Suppressor macrophage (primary cell): Measurements from ENCODE around the gene MCM3AP.
A peak's percentile ranks its signal among the peaks of the same experiment; 100 is the strongest.
"Not testable (repeated sequence)": the region's sequence is repeated elsewhere in the genome, so short reads cannot be mapped to it uniquely, and the experiment has no call there.

Experiments used
- DNase-seq, 4 experiments: peaks; one replicate each; pipeline ENCODE4 v3.0.0-alpha.2; 2020 to 2022

Gene MCM3AP

DNA sequence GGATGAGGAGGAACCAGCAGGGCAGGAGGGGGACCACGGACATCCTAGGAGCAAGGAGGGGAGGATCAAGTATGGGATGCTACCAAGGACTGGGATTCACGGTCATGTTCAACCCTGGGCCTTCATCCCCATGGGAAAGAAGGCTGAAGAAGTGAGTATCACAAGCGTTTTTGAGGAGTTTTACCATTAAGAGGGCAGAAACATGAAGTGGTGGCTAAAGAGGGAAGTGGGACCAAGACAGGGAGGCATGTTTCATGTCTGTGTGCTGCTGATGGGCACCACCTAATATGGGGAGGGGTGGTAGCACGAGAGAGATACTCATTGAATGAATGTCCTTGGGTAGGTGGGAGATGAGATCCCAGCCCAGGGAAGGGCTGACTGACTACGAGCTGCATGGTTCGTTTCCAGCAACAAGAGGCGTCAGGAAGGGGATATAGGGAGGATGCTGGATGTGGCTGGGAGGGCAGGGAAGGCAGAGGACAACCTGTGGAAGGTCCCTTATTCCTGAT lies 45.5 kb downstream of the MCM3AP start:
- DNase-seq = no peak

DNA sequence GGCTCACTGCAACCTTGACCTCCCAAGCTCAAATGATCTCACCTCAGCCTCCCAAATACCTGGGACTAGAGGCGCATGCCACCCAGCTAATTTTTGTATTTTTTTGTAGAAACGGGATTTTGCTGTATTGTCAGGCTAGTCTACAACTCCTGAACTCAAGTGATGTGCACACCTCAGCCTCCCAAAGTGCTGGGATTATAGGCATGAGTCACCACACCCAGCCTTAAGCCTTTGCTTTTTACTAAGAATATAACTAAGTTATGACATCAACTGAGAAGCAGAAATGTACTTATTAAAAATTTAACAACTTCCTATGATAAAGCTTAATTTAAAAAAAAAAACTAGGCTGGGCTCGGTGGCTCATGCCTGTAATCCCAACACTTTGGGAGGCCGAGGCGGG lies 47.9 kb downstream of the MCM3AP start:
- DNase-seq = no peak

DNA sequence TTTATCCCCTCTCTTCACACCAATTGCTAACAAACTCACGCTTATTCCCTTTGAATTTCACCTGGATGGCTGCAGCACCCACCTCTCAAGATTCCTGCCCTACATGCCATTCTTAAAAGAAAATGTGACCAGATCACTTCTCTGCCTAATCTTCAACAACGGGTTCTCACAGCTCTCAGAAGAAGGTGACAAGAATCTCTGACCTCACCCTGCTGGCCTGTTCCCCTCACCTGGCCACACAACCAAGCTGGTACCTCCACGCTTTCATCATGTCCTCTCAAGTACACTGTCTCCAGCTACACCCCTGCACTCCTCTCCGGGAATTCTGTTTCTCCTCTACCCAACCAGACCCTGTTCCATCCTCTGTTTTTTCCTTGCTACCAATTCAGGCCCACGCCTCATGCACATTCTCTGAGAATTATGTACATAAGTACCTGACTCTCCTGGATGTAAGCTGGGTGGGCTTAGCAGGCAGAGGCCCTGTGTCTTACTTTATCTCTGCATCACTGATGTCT lies 50.9 kb downstream of the MCM3AP start:
- no peak for DNase-seq

DNA sequence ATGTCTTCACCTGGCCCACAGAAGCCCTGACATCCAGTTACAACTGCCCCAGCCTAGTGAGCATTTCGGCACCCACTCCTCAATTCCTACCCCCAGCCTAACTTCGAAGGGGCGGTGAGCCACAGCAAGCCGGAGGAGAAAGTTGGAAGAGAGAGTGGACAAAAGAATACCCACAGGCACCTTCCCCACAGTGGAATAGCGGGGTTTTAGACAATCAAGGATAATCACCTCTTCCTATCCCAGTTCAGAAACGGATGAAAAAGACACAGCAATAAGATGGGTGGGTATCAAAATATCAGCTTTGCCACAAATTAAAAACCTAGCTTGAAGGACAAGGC lies 55.5 kb downstream of the MCM3AP start:
- no peak for DNase-seq

DNA sequence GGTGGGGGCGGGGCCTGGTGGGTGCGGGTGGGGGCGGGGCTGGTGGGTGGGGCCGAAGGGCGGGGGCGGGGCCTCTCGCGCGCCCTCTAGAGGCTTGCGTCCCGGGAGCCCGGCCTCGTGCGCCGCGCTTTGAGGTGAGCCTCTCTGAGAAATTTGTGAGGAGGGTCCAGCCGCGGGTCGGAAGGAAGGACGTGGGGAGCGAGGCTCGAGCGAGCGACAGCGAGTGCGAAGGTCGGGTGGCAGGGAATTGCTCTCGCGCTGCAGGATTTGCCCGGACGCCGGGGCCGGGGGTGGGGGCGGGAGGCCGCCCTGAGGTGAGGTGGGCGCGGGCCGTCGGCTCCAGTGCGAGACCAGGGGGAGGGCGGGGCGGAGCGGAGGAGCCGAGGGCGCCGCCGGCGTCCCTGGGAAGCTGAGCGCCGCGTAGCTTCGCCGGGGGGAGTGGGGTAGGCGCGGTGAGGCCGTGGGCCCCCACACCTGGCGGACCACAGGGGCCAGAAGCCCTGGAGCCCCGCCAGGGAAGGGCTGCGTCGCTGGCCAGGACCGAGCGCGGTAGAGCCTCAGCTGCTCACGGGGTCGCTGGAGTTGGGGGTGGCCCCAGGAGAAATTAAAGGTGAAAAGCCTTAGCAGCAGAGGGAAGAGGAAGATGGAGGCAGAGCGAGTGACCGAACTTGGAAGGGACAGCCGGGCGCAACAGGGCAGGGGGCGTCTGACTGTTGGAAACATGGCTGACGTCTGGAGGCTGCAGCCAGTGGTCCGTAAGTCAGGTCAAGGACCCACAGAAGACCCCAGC lies 56.1 kb downstream of the MCM3AP start:
- no peak for DNase-seq

DNA sequence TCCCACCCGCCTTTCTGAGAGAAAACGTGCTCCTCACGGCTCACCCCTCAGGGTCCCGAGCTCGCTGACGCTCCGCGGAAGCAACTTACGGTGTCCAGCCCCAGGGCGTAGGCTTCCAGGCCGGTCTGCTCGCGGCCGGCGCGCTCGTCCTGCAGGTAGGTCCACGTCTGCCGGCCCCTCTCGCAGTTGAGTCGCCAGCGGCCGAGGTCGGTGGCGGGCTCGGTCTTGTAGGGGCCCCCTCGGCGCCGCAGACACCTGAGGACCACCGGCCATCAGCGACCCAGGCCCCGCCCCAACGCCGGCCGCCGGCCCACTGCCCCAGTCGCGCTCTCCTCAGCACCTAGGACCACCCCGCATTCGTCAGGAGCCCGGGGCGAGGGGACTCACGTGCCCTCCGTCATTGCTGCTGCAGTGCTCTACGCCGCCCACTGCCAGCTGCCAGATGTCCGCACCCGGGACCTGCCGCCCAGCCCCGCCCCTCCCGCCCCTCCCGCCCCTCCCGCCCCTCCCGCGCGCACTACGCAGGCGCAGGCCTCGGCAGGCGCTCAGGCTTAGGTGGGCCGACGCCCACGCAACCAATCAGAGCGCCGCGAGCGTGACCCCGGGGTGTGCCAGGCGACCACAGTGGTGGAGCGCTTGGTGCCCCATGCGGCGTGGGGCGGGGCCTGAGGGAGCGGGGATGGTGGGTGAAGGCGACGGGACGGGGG lies 56.9 kb downstream of the MCM3AP start, which contains the start of gene LSS:
Gene LSS (minus strand): TSS at position 430 of the 707 bp plus-strand sequence. CDS start 29 bp downstream, at position 401.
- peak; percentile 98 to 100 (median 98) for DNase-seq

DNA sequence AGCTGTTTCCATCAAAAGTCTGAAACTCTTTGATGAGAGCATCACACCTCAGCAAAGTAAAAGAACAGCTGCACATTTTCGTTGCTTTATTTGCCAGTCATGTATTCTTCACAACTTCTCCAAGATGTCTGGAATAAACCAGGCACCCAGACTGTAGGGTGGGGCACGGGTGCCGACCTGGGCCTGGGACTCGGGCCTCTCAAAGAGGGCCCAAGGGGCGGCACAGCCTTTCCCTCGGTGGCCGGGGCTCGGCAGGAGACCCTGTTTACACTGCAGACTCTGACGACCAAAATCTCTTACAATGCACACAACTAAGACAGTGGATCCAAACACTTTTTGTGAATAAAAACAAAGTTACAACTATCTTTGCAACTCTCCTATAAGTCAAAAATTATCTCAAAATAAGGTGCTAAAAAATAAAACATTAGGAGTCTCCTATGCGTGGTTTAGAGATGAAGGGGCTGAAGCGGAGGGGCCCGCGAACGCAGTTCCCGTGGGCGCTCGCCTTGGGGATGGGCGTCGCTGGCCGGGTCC lies 57.5 kb downstream of the MCM3AP start:
- peak in 3 of 4 experiments; percentile 11 to 31 (median 13) for DNase-seq

DNA sequence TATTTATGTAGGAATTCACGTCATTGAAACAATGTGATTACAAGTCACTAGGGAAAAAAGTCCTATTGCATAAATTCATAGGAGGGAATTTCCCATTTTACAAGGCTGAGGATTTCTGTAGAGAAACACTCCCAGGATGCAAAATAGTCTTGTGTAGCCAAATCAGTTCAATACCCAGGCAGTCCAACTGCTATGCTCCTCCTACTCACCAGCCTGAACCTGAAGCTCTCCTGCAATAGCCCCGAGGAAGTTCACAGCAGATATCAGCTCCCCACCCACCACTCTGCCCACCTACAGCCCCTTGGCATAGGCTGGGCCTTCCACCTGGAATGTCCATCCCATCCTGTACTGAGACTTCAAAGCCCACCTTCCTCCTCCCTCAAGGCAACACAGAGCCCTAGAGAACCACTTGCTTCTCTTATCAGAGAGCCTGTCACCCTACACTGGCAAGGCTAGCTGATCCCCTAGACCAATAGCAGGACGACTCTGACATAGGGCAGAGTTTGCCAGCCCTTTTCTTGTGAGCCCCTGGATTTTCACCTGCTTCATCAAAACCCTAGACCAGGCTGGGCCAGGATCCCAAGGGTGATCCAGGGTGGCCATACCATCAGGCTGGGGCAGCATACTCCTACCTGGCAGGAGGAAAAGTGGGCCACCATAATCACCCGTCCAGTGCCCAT lies 58.4 kb downstream of the MCM3AP start:
- DNase-seq = peak; percentile 10 to 70 (median 62)

DNA sequence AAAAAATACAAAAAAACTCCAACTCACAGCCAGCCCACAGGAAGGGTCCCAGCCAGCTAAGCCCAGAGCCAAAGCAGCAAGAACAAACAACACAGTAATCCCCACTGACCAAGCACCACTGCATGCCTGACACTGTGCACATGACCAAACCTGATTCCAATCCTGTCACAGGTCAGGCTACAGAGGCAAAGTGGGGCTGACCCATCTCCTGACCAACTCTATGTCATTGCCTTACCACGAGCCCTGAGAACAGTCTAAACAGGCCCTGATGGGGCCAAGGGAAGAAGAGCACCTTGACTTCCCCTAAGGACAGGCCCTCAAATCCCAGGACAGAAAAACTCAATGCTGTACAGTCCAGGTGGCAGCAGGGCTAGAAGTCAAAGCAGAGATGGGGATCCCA lies 59.3 kb downstream of the MCM3AP start:
- DNase-seq = peak in 3 of 4 experiments; percentile 6 to 34 (median 25)

DNA sequence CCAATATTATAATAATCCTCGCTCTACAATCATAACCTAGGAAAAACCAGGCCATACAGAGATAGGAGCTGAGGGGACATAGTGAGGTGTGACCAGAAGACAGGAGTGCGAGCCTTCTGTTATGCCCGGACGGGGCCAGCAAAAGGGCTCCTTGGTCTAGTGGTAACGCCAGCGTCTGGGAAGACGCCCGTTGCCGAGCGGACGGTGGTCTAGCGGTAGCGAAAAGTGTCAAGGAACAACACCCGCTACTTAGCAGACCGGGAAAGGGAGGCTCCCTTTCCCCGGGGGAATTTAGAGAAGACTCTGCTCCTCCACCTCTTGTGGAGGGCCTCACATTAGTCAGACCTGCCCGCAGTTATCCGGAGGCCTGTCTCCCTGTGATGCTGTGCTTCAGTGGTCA lies 61.8 kb downstream of the MCM3AP start:
- DNase-seq = not testable (repeated sequence)

DNA sequence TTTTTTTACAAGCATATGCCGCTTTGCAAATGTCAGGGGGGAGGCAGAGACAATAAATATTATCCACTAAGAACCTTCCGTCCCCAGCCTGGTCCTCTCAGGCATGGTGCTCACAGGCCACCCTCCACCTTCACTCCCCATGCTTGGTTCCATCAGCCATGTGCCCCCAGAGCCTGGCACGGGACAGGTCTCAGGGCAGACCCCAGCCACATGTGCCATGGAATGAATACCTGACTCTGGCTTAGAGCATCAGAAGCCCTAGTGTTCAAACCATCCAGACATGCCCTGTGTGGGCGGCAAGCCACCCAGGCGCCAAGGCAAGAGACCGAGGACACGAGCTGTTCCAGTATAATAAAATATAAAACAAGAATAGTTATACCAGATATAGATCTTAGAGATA lies 62.2 kb downstream of the MCM3AP start:
- DNase-seq = no peak

DNA sequence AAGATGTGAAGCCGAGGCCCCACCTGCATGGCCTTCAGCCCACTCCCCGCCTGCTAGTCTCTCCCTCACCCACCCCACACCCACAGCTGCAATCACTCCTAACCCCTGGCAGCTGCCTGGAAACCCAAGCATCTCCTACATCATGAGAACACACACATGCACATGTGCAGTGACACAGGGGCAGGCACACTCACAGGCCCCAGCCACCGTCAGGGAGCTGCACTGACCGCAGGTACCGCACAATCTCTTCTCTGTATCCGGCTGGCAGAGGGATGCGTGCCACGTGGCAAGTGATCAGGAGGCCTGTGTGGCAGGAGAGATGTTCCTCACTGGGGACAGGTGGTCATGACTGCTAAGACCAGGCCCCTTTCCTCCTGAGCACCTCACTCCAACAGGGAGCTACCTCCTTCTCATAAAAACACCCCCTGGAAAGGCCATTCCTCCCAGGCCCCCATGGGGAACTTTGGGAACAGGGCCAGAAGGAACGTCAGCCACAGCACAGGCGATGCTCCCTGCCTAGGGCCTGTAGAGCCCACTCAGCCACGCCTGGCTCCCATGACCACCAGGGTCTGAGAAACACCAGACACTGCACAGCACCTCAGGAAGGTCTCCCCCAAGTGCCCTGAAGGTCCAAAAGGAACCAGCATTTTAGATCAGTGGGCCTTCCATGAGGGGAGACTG lies 62.8 kb downstream of the MCM3AP start:
- no peak for DNase-seq

DNA sequence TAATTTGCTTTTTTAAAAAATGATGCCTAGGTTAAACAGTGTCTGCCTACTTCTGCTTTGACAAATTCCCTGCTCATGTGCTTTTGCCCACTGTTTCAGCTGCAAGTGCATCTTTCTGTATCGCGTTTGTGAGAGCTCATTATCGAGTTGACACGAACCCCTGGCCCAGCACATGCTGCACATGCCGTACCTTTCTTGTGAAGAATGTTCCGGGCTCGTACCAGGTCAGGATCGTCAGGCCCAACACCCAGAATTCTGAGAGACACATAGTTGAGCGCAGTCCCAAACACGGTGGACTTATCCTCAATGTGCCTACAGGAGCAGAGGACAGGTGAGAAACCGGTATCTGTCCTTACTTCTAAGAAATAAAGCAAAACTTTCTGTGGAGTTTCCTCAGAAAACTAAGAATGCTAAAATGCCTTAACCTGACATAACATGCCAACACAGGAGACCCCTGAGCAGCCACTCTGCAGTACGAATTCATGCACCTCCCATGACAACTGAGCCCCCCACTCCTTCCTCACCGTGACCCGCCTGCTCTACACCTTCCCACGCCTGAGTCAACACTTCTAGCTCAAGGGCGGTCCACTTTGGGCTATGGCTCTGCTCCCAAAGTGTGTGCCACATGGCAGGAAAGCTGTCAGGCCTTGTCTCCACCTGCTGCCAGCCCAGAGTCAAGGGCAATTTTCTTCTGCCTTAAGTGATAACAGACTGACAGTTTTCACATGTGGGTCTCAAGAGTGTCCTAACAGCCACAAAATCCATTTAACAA lies 63.6 kb downstream of the MCM3AP start:
- no peak for DNase-seq

DNA sequence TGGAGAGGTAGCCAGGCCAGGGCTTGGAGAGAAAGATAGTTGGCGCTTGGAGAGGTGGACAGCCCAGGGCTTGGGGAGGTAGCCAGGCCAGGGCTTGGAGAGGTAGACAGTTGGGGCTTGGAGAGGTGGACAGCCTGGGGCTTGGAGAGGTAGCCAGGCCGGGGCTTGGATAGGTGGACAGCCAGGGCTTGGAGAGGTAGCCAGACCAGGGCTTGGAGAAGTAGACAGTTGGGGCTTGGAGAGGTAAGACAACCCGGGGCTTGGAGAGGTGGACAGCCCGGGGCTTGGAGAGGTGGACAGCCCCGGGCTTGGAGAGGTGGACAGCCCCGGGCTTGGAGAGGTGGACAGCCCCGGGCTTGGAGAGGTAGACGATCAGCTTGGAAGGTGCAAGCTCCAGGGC lies 64.6 kb downstream of the MCM3AP start:
- DNase-seq = no peak

DNA sequence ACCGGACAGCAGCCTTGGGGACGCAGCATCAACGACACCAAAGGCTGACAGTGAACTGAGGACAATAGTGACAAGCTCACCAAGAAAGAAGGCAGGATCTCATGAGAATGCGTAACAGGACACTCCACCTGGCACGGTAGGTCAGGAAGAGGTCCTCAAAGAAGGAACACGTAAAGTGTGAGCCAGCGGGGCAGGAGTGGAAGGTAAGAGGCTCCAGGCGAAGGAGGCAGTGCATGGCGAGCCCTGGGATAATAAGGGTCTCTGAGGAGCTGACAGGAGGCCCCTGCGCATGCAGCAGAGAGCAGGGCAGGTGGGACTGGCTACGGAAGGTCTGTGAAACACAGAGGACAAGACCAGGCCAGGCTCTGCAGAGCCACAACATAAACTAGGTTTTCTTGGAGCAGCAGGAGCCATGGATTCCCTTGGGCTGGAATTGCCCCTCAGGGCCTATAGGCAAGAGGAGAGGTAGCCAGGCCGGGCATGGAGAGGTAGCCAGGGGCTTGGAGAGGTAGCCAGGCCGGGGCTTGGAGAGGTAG lies 65.1 kb downstream of the MCM3AP start:
- DNase-seq = no peak

DNA sequence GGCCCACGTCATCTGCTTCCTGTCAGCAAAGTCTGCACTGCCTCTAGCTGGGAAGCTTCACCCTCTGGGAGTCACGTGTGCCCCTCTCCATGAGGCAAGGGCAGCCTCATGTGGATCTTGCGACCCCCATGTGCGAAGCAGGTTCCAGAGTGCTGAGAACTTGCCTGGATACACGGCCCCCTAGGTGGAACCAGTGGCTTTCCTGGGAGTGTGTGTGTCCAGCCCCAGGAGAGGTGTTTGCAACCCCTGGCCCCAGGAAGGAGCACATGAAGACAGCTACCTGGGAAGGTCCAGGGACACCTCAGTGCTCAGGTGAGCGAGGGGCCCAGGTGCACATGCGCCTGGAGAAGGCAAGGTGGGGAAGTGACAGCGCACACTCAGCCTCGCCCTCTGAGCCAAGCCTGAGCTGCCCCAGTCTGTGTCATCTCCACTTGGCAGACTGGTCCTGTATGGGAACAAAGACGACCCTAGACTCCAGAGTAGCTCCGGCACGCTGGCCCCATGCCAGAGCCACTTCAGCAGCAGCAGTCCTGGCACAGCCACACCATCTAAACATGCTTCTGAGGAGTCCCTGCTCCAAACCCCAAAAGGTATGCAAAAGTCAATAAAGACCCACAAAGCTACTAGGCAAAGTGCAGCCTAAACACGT lies 65.7 kb downstream of the MCM3AP start:
- no peak for DNase-seq

DNA sequence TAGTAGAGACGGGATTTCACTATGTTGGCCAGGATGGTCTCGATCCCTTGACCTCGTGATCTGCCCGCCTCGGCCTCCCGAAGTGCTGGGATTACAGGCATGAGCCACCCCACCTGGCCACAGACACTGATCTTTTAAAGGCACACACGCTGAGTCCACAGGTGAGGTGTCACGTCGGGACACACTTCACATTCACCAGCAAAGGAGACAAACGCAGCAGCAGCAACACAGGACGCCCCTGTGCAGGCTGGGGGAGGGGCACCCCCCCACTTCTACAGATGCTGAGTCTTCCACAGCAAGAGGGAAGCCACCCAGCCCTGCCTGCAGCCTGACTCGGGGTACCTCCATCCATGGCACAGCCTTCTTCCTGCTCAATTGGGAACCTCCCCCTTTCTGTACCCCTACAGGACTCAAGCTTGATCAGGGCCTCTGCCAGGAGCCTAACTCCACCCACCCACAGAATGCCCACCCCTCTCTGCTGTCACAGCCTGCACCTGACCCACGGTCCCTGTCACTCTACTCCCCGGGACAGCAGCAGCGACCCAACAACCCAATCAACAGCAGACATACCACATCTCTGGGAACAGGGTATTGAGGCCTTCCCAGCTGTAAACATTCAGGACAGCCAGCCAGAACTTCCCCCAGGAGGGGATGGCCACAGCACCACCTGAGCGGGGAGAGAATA lies 66.4 kb downstream of the MCM3AP start:
- no peak for DNase-seq

DNA sequence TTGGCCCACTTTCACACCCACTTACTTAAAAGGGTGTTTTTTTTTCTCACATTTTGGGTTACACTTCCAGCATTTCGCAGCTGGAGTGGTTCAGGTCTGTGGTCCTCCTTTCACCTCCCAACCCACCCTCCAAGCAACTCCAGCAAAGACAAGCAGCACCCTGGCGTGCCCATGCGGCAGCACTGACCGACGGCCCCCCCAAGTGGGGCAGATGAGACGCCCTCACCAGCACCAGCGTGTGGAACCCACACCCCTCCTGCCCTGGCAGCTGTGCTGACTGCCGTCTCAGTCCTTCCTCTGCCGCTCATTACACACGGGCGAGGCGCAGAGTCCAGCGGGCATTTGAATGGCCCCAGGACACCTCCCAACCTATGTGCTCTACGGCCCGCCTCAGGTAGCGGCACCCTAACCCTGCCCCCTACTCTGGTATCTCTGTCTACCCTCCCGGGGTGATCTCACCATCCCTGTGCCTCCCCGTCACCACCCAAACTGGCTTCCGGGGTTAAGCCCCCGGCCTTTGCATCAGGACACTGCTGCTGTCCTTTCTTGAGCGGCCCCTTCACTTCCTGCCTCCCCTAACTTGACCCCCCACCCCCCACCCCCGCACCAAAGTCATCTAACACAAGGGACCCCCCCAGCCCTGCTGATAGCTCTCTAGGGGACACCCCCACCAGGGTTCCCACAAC lies 67.8 kb downstream of the MCM3AP start:
- no peak for DNase-seq

DNA sequence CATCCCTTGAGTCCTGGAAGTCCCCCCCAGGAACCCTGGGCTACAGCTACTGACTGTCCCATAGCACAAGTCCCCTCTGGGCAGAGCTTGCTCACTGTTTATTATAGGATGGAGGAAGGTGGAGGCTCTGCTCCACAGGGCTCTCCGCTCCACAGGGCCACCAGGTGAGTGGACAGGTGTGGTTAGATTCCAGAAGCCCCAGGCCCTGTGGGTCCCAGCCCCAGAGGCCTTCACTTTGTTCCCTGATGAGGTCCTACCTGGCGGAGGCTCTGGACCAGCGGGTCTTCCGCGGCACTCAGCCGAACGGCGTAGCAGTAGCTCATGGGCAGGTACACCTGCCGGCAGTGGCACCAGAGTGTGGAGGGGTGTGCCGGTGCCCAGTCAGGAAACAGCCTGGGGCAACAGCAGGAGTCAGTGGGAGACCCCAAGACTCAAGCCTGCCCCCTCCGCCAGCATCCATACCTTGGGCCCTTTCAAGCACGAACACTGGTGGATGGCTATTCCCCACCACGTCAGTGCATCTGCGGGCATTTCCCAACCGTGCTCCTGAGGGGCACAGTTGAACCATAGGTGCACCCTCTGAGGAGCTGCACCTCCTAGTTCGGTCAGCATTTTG lies 69.2 kb downstream of the MCM3AP start:
- DNase-seq = no peak
